Thyroid gland (tissue), 4 donors: ENCODE results near the gene GALNT2.

Source experiments
- POLR2A ChIP-seq, 2 donors: fragments of 450-650 bp; IDR thresholded peaks; one replicate each; pipeline ENCODE4 v1.6.1; 2017; ENCODE audit warnings: antibody characterized with exemption in 2 of 2, mild to moderate bottlenecking in 2 of 2, moderate library complexity in 1 of 2
- TF ChIP-seq, protein P1 (sequence below), 6 experiments: fragments of 200-600 bp in 3 of 6; fragments of 450-650 bp in 3 of 6; sonication (generic) in 3 of 6; IDR thresholded peaks; one replicate each; pipeline ENCODE4 v1.5.1; 2016 to 2019; ENCODE audit warnings: antibody characterized with exemption in 6 of 6, mild to moderate bottlenecking in 2 of 6, inconsistent platforms in 1 of 6, moderate library complexity in 1 of 6

- no peak for TF ChIP-seq POLR2A (IDR thresholded peaks at IDR 0.05)
- TF ChIP-seq, protein P1, sequence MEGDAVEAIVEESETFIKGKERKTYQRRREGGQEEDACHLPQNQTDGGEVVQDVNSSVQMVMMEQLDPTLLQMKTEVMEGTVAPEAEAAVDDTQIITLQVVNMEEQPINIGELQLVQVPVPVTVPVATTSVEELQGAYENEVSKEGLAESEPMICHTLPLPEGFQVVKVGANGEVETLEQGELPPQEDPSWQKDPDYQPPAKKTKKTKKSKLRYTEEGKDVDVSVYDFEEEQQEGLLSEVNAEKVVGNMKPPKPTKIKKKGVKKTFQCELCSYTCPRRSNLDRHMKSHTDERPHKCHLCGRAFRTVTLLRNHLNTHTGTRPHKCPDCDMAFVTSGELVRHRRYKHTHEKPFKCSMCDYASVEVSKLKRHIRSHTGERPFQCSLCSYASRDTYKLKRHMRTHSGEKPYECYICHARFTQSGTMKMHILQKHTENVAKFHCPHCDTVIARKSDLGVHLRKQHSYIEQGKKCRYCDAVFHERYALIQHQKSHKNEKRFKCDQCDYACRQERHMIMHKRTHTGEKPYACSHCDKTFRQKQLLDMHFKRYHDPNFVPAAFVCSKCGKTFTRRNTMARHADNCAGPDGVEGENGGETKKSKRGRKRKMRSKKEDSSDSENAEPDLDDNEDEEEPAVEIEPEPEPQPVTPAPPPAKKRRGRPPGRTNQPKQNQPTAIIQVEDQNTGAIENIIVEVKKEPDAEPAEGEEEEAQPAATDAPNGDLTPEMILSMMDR (IDR thresholded peaks at IDR 0.05): no peak
These were observed 187.2 kb downstream of the GALNT2 start for GRCh38 chr1:230254265-230254664.
